H9 (cell line): Measurements from ENCODE around the gene SLC1A1. TPM values are rescaled to one million over a fixed set of nuclear protein-coding genes. Genes with fewer than 3 reads are reported as not detected.
"Not testable (repeated sequence)": the region's sequence is repeated elsewhere in the genome, so short reads cannot be mapped to it uniquely, and the experiment has no call there.

Experiments
- DNase-seq: peaks from one replicate; pipeline ENCODE4 v3.0.0-alpha.2; 2017
- H2AFZ ChIP-seq: one replicate; pipeline ENCODE4 v1.6.1; 2013; ENCODE audit warnings: mild to moderate bottlenecking, low read length, control low read depth, moderate library complexity
- H2AK5ac ChIP-seq: 2 replicates; pipeline ENCODE4 v1.6.1; 2013; ENCODE audit warnings: low read length, control low read depth, mixed read lengths; ENCODE audit not compliant: insufficient read length
- H2BK120ac ChIP-seq: one replicate; pipeline ENCODE4 v1.6.1; 2013; ENCODE audit warnings: low read depth, mild to moderate bottlenecking, low read length, control low read depth, inconsistent platforms; ENCODE audit not compliant: poor library complexity, severe bottlenecking
- H2BK12ac ChIP-seq: 2 replicates; pipeline ENCODE4 v1.6.1; 2013; ENCODE audit warnings: low read length, control low read depth, mixed read lengths, low read depth; ENCODE audit not compliant: insufficient read length
- H2BK15ac ChIP-seq: 2 replicates; pipeline ENCODE4 v1.6.1; 2013; ENCODE audit warnings: low read depth, low read length, control low read depth
- H2BK20ac ChIP-seq: one replicate; pipeline ENCODE4 v1.6.1; 2013; ENCODE audit warnings: low read depth, mild to moderate bottlenecking, low read length, control low read depth, inconsistent platforms; ENCODE audit not compliant: poor library complexity, severe bottlenecking
- H2BK5ac ChIP-seq: 2 replicates; pipeline ENCODE4 v1.6.1; 2013; ENCODE audit warnings: low read length, control low read depth, mixed read lengths; ENCODE audit not compliant: insufficient read length
- H3K14ac ChIP-seq: 2 replicates; pipeline ENCODE4 v1.6.1; 2013; ENCODE audit warnings: low read length, control low read depth; ENCODE audit not compliant: insufficient read depth
- H3K18ac ChIP-seq: 2 replicates; pipeline ENCODE4 v1.6.1; 2013; ENCODE audit warnings: low read depth, mild to moderate bottlenecking, mixed read lengths, low read length, control low read depth; ENCODE audit not compliant: insufficient read length
- H3K23ac ChIP-seq: 2 replicates; pipeline ENCODE4 v1.6.1; 2013; ENCODE audit warnings: low read length, control low read depth, mixed read lengths, low read depth; ENCODE audit not compliant: insufficient read length
- H3K23me2 ChIP-seq: 2 replicates; pipeline ENCODE4 v1.6.1; 2013; ENCODE audit warnings: low read depth, mild to moderate bottlenecking, mixed read lengths, low read length, control low read depth; ENCODE audit not compliant: insufficient read length, poor library complexity, severe bottlenecking
- H3K27ac ChIP-seq: 2 replicates; pipeline ENCODE4 v1.5.1; 2013; ENCODE audit warnings: low read length, control low read depth, mixed read lengths, low read depth; ENCODE audit not compliant: insufficient read length
- H3K27me3 ChIP-seq: 2 replicates; pipeline ENCODE4 v1.6.1; 2013; ENCODE audit warnings: low read length, control low read depth, inconsistent platforms; ENCODE audit not compliant: insufficient read depth
- H3K4ac ChIP-seq: 2 replicates; pipeline ENCODE4 v1.6.1; 2013; ENCODE audit warnings: low read depth, mild to moderate bottlenecking, control low read depth, inconsistent platforms, low read length, moderate library complexity
- H3K4me1 ChIP-seq: 2 replicates; pipeline ENCODE4 v1.6.1; 2013; ENCODE audit warnings: low read length, control low read depth, inconsistent platforms; ENCODE audit not compliant: insufficient read depth
- H3K4me2 ChIP-seq: 2 replicates; pipeline ENCODE4 v1.6.1; 2013; ENCODE audit warnings: low read length, control low read depth, mixed read lengths; ENCODE audit not compliant: insufficient read length, insufficient read depth
- H3K56ac ChIP-seq: 2 replicates; pipeline ENCODE4 v1.6.1; 2013; ENCODE audit warnings: low read depth, mild to moderate bottlenecking, mixed read lengths, low read length, control low read depth; ENCODE audit not compliant: insufficient read length
- H3K79me1 ChIP-seq: 2 replicates; pipeline ENCODE4 v1.6.1; 2013; ENCODE audit warnings: low read depth, mild to moderate bottlenecking, moderate library complexity, low read length, control low read depth, inconsistent platforms; ENCODE audit not compliant: insufficient read depth, poor library complexity, severe bottlenecking
- H3K79me2 ChIP-seq: 2 replicates; pipeline ENCODE4 v1.6.1; 2013; ENCODE audit warnings: low read length, control low read depth, inconsistent platforms; ENCODE audit not compliant: insufficient read depth
- H3K9ac ChIP-seq: 2 replicates; pipeline ENCODE4 v1.6.1; 2013; ENCODE audit warnings: low read length, control low read depth, mixed read lengths; ENCODE audit not compliant: insufficient read length; ENCODE audit errors: extremely low read depth
- H3K9me3 ChIP-seq: one replicate; pipeline ENCODE4 v1.6.1; 2013; ENCODE audit warnings: low read depth, low read length, inconsistent platforms; ENCODE audit not compliant: control insufficient read depth
- H3T11ph ChIP-seq: one replicate; pipeline ENCODE4 v1.6.1; 2013; ENCODE audit warnings: mild to moderate bottlenecking, low read length, control low read depth, inconsistent platforms
- H4K20me1 ChIP-seq: one replicate; pipeline ENCODE4 v1.6.1; 2013; ENCODE audit not compliant: control insufficient read depth, insufficient read length, insufficient read depth
- H4K5ac ChIP-seq: 2 replicates; pipeline ENCODE4 v1.6.1; 2013; ENCODE audit warnings: low read depth, mild to moderate bottlenecking, mixed read lengths, low read length, control low read depth; ENCODE audit not compliant: insufficient read length
- H4K8ac ChIP-seq: replicated peaks from 2 replicates; pipeline ENCODE4 v1.6.1; 2013; ENCODE audit warnings: low read length, control low read depth, mixed read lengths, low read depth; ENCODE audit not compliant: insufficient read length
- H4K91ac ChIP-seq: 2 replicates; pipeline ENCODE4 v1.6.1; 2013; ENCODE audit warnings: low read depth, mild to moderate bottlenecking, moderate library complexity, mixed read lengths, low read length, control low read depth; ENCODE audit not compliant: insufficient read length
- H3K27ac Mint-ChIP-seq, 3 experiments: 2 replicates in 2 of 3; 3 replicates in 1 of 3; pipeline ENCODE4 v1.8.0; 2020 to 2021; ENCODE audit warnings: mixed read lengths in 3 of 3, mild to moderate bottlenecking in 1 of 3, moderate library complexity in 1 of 3
- H3K27me3 Mint-ChIP-seq: 2 replicates; pipeline ENCODE4 v1.8.0; 2021; ENCODE audit warnings: low read depth, mild to moderate bottlenecking, moderate library complexity, mixed read lengths
- H3K36me3 Mint-ChIP-seq, 3 experiments: 2 replicates in 2 of 3; 3 replicates in 1 of 3; pipeline ENCODE4 v1.8.0; 2020 to 2021; ENCODE audit warnings: low read depth in 3 of 3, mixed read lengths in 3 of 3; ENCODE audit not compliant: insufficient read depth in 1 of 3
- H3K4me1 Mint-ChIP-seq, 2 experiments: 2 replicates each; pipeline ENCODE4 v1.8.0; 2020; ENCODE audit warnings: mixed read lengths in 2 of 2
- H3K4me3 Mint-ChIP-seq, 2 experiments: 2 replicates in 1 of 2; 3 replicates in 1 of 2; pipeline ENCODE4 v1.8.0; 2020 to 2021; ENCODE audit warnings: mild to moderate bottlenecking in 2 of 2, mixed read lengths in 2 of 2, moderate library complexity in 1 of 2
- H3K9me3 Mint-ChIP-seq, 2 experiments: 2 replicates in 1 of 2; 3 replicates in 1 of 2; pipeline ENCODE4 v1.8.0; 2020; ENCODE audit warnings: mild to moderate bottlenecking in 2 of 2, mixed read lengths in 2 of 2, moderate library complexity in 1 of 2
- CTCF ChIP-seq: fragments of 200-600 bp; sonication (generic); conservative IDR thresholded peaks from 3 replicates; pipeline ENCODE4 v1.8.0; 2021; ENCODE audit warnings: antibody characterized with exemption, mild to moderate bottlenecking
- WGBS: extraction: QIAGEN DNeasy Blood & Tissue Kit; methylation state at CpG from one replicate; pipeline ENCODE4 v1.1.7; 2013; ENCODE audit warnings: missing lambda C conversion rate, low lambda C conversion rate, mixed read lengths; ENCODE audit not compliant: insufficient read length; ENCODE audit errors: extremely low coverage; 5-methylcytosine and 5-hydroxymethylcytosine counted together
- total RNA-seq: library from RNA; stranded (reverse); gene quantifications from 2 replicates; pipeline ENCODE4 v1.2.1, GENCODE V29; 2021

Gene SLC1A1
- total RNA-seq, 1 experiment from 2014 or later, result 4.7 TPM

- H3K79me1 ChIP-seq, H2AFZ ChIP-seq, H3K79me2 ChIP-seq, H2BK12ac ChIP-seq, H3K27me3 ChIP-seq, H2BK120ac ChIP-seq, H3T11ph ChIP-seq, H2BK5ac ChIP-seq, H3K27ac Mint-ChIP-seq, H2AK5ac ChIP-seq, H4K8ac ChIP-seq, H4K91ac ChIP-seq, H3K23ac ChIP-seq, H3K4me1 ChIP-seq, H3K56ac ChIP-seq, H2BK20ac ChIP-seq, H3K9ac ChIP-seq, H3K4ac ChIP-seq, H3K27ac ChIP-seq, H4K20me1 ChIP-seq, H3K4me3 Mint-ChIP-seq, H3K18ac ChIP-seq, H3K23me2 ChIP-seq, H3K9me3 ChIP-seq, H3K4me2 ChIP-seq, H2BK15ac ChIP-seq, H3K27me3 Mint-ChIP-seq, H4K5ac ChIP-seq, H3K14ac ChIP-seq: not testable (repeated sequence)
- Mint-ChIP-seq H3K4me1 (peaks cover 25 to 26% of the 10 kb centered on the region in 2 experiments), H3K9me3 (peaks cover 8 to 11% of the 10 kb centered on the region in 2 experiments), H3K36me3 (peaks cover 0 to 18% (median 9%) of the 10 kb centered on the region in 3 experiments; a peak in 6 of 7 replicates)
- TF ChIP-seq CTCF, result peak; percentile 58; the same call in 2 of the 3 replicates
- WGBS, result no CpG with 5 or more reads among the region's 8 CpGs
- DNase-seq, result peak; percentile 75
Measured at GRCh38 chr9:4531355-4531754, 41.1 kb downstream of the SLC1A1 start.

GRCh38 chr9:4533881-4534280, 43.6 kb downstream of the SLC1A1 start:
- H3K27ac Mint-ChIP-seq, H3K27me3 ChIP-seq, H3K23ac ChIP-seq, H4K8ac ChIP-seq, H2BK120ac ChIP-seq, H4K20me1 ChIP-seq, H3K9me3 ChIP-seq, H2AFZ ChIP-seq, H3K9me3 Mint-ChIP-seq, H4K5ac ChIP-seq, H3K18ac ChIP-seq, H3K14ac ChIP-seq, H3K79me1 ChIP-seq, H3K4me1 ChIP-seq, H2BK5ac ChIP-seq, H3K4me2 ChIP-seq, H2BK12ac ChIP-seq, H3K79me2 ChIP-seq, H3K56ac ChIP-seq, H3K4ac ChIP-seq, H3K23me2 ChIP-seq, H3K4me3 Mint-ChIP-seq, H3T11ph ChIP-seq, H2BK20ac ChIP-seq, H4K91ac ChIP-seq, H2BK15ac ChIP-seq, H3K27me3 Mint-ChIP-seq, H3K27ac ChIP-seq, DNase-seq, H3K9ac ChIP-seq, H2AK5ac ChIP-seq: not testable (repeated sequence)
- H3K4me1 Mint-ChIP-seq, result peaks cover 21 to 23% of the 10 kb centered on the region in 2 experiments
- peaks cover 0 to 16% (median 7%) of the 10 kb centered on the region in 3 experiments; a peak in 6 of 7 replicates for H3K36me3 Mint-ChIP-seq
- WGBS, result no CpG with 5 or more reads among the region's 2 CpGs
